Gastroesophageal sphincter (tissue), 4 donors: ENCODE results near the gene CCL15. TPM values are rescaled to one million over a fixed set of nuclear protein-coding genes. Genes with fewer than 3 reads are reported as not detected.

Source experiments
- ATAC-seq: fragments of 150-250 bp; one replicate; pipeline ENCODE4 v1.9.1; 2016; ENCODE audit warnings: mild to moderate bottlenecking, moderate library complexity
- H3K27ac ChIP-seq, 4 donors: fragments of 200-600 bp; sonication (generic) in 3 of 4; 1 replicate in 3 of 4; 2 replicates in 1 of 4; pipeline ENCODE4 v1.5.1; 2016 to 2019
- H3K27me3 ChIP-seq: fragments of 200-600 bp; sonication (generic); one replicate; pipeline ENCODE4 v1.5.1; 2019
- H3K36me3 ChIP-seq, 2 donors: fragments of 200-600 bp; sonication (generic); one replicate each; pipeline ENCODE4 v1.5.1; 2019; ENCODE audit warnings: control low read depth in 1 of 2
- H3K4me1 ChIP-seq, 3 donors: fragments of 200-600 bp; sonication (generic); 1 replicate in 2 of 3; 2 replicates in 1 of 3; pipeline ENCODE4 v1.5.1; 2016 to 2019; ENCODE audit warnings: control low read depth in 2 of 3
- H3K4me3 ChIP-seq, 2 donors: fragments of 200-600 bp; sonication (generic); one replicate each; pipeline ENCODE4 v1.5.1; 2019; ENCODE audit warnings: mild to moderate bottlenecking in 1 of 2, moderate library complexity in 1 of 2
- H3K9me3 ChIP-seq, 3 donors: fragments of 200-600 bp; sonication (generic); one replicate each; pipeline ENCODE4 v1.5.1; 2017 to 2019; ENCODE audit warnings: control low read depth in 2 of 3
- CTCF ChIP-seq, 4 experiments: fragments of 200-600 bp in 2 of 4; fragments of 450-650 bp in 2 of 4; sonication (generic) in 1 of 4; IDR thresholded peaks; one replicate each; pipeline ENCODE4 v1.5.1; 2017 to 2019; ENCODE audit warnings: antibody characterized with exemption in 4 of 4, mild to moderate bottlenecking in 2 of 4, moderate library complexity in 2 of 4
- EP300 ChIP-seq: sonication (generic); formaldehyde crosslinking; IDR thresholded peaks from one replicate; pipeline ENCODE4 v1.6.1; 2017; ENCODE audit warnings: antibody characterized with exemption, mild to moderate bottlenecking
- POLR2A ChIP-seq, 2 donors: fragments of 450-650 bp; IDR thresholded peaks; one replicate each; pipeline ENCODE4 v1.6.1; 2017; ENCODE audit warnings: antibody characterized with exemption in 2 of 2, mild to moderate bottlenecking in 2 of 2, moderate library complexity in 1 of 2
- POLR2AphosphoS5 ChIP-seq: sonication (generic); formaldehyde crosslinking; IDR thresholded peaks from one replicate; pipeline ENCODE4 v1.6.1; 2017; ENCODE audit warnings: antibody characterized with exemption
- WGBS, 2 donors: methylation state at CpG; one replicate each; pipeline ENCODE4 v1.1.5; 2018; ENCODE audit warnings: low coverage in 1 of 2; 5-methylcytosine and 5-hydroxymethylcytosine counted together
- total RNA-seq, 4 donors: library from RNA; depleted of rRNA; stranded (reverse); fragments of >200 nt; gene quantifications; one replicate each; pipeline ENCODE4 v1.1.0, GENCODE V29; 2016

Gene CCL15
- total RNA-seq, 4 donors from 2014 or later = not detected

GRCh38 chr17:35969558-35970380, 31.6 kb downstream of the CCL15 start:
- H3K4me3 ChIP-seq = no peak overlapping the region
- 4 to 64% methylated on average over 3 to 4 of the region's 8 CpGs for WGBS, 2 donors
- ATAC-seq = peak; percentile 41

GRCh38 chr17:35968520-35969054, 32.8 kb downstream of the CCL15 start:
- H3K27ac ChIP-seq = no peak overlapping the region
- no peak for ATAC-seq
- H3K4me3 ChIP-seq = no peak overlapping the region
- TF ChIP-seq POLR2AphosphoS5 (no peak), CTCF (IDR thresholded peaks at IDR 0.05) (no peak), EP300 (no peak), POLR2A (IDR thresholded peaks at IDR 0.05) (no peak)
- H3K36me3 ChIP-seq = no peaks in the 10 kb centered on the region
- H3K27me3 ChIP-seq = peaks cover 1% of the 10 kb centered on the region
- H3K9me3 ChIP-seq = no peaks in the 10 kb centered on the region
- 53% methylated on average over 6 of the region's 10 CpGs; no CpG with 5 or more reads in 1 of the 2 donors for WGBS, 2 donors
- peaks cover 0 to 12% (median 0%) of the 10 kb centered on the region in 3 donors for H3K4me1 ChIP-seq

More at GRCh38 chr17:35969558-35970380, 31.6 kb downstream of the CCL15 start:
- Histone ChIP-seq H3K9me3 (no peaks in the 10 kb centered on the region), H3K27ac (no peak overlapping the region), H3K4me1 (peaks cover 0 to 12% (median 0%) of the 10 kb centered on the region in 3 donors), H3K36me3 (no peaks in the 10 kb centered on the region), H3K27me3 (no peaks in the 10 kb centered on the region)
- TF ChIP-seq CTCF (IDR thresholded peaks at IDR 0.05) (peak; percentile 63 to 86 (median 80)), POLR2AphosphoS5 (no peak), EP300 (no peak)

GRCh38 chr17:35965272-35965671, 36.1 kb downstream of the CCL15 start:
- Histone ChIP-seq H3K4me3 (no peak overlapping the region), H3K27ac (no peak overlapping the region), H3K27me3 (peaks cover 30% of the 10 kb centered on the region), H3K4me1 (peaks cover 0 to 5% (median 0%) of the 10 kb centered on the region in 3 donors), H3K9me3 (no peaks in the 10 kb centered on the region), H3K36me3 (no peaks in the 10 kb centered on the region)
- TF ChIP-seq POLR2AphosphoS5 = no peak
- TF ChIP-seq POLR2A (IDR thresholded peaks at IDR 0.05) = no peak
- no peak for TF ChIP-seq EP300
- no peak for TF ChIP-seq CTCF (IDR thresholded peaks at IDR 0.05)
- WGBS, 2 donors = 86 to 100% methylated on average over 1 to 7 of the region's 7 CpGs
- no peak for ATAC-seq

- no peak for ATAC-seq
- WGBS, 2 donors = 75 to 81% methylated on average over 6 of the region's 6 CpGs
Observed at GRCh38 chr17:35963663-35964062, 37.7 kb downstream of the CCL15 start.

More at GRCh38 chr17:35963663-35964062, 37.7 kb downstream of the CCL15 start:
- Histone ChIP-seq H3K36me3 (no peaks in the 10 kb centered on the region), H3K9me3 (no peaks in the 10 kb centered on the region), H3K4me3 (no peak overlapping the region), H3K27me3 (peaks cover 42% of the 10 kb centered on the region), H3K27ac (no peak overlapping the region), H3K4me1 (no peaks in the 10 kb centered on the region)
- TF ChIP-seq CTCF (IDR thresholded peaks at IDR 0.05) (no peak), EP300 (no peak), POLR2AphosphoS5 (no peak), POLR2A (IDR thresholded peaks at IDR 0.05) (no peak)
